Measurements from ENCODE around the gene MYO1D.
A peak's percentile ranks its signal among the peaks of the same experiment; 100 is the strongest.

The MYO1D gene

GRCh38 chr17:32520104-32520701 is 356.7 kb downstream of the MYO1D start:
- DNase-seq = no peak

DNA sequence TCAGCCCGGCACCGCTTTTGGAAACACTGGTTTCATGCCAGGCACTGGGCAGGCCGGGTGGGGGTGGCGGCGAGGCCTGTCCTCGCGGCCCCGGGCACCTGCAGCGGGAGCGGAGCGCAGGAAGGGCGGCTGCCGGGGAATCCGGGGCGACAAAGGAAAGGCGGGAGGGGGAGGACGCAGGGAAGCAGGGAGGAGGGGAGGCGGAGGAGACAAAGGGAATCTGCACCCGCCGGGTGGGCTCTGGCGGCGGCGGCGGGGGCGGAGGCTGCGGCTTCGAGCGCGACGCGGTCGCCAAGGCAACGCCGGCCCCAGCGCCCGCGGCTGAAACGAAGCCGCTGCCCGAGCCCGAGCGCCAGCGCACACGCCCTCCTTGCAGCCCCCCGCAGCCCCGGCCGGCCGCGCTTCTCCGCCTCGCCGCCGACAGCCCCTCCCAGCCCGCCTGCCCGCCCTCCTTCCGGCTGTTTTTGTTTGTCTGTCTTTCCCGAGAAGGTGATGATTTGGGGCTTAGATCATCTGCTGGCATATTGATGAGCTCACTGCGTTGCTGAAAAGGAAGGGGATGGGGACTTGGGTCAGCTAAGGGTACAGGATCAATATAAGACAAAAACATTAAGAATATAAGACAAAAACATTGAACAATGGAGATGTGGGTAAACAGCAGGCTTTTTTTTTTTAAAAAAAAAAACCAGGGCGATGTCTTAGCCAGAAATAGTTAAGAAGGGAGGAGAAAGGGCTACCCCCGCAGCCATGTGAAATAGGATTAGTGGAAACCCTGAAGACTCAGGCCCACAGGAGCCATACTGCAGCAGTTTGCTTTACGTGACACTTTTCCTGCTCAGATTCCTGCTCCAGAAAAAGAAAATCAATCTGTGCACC is 357.5 kb downstream of the MYO1D start:
- DNase-seq = peak; percentile 22

GRCh38 chr17:32518646-32519227 is 358.2 kb downstream of the MYO1D start:
- DNase-seq = no peak

GRCh38 chr17:32517982-32518381 is 358.9 kb downstream of the MYO1D start:
- DNase-seq = no peak

GRCh38 chr17:32516940-32517701 is 359.8 kb downstream of the MYO1D start:
- DNase-seq = no peak

- DNase-seq = no peak
Measured at GRCh38 chr17:32516450-32516849, 360.5 kb downstream of the MYO1D start.

DNA sequence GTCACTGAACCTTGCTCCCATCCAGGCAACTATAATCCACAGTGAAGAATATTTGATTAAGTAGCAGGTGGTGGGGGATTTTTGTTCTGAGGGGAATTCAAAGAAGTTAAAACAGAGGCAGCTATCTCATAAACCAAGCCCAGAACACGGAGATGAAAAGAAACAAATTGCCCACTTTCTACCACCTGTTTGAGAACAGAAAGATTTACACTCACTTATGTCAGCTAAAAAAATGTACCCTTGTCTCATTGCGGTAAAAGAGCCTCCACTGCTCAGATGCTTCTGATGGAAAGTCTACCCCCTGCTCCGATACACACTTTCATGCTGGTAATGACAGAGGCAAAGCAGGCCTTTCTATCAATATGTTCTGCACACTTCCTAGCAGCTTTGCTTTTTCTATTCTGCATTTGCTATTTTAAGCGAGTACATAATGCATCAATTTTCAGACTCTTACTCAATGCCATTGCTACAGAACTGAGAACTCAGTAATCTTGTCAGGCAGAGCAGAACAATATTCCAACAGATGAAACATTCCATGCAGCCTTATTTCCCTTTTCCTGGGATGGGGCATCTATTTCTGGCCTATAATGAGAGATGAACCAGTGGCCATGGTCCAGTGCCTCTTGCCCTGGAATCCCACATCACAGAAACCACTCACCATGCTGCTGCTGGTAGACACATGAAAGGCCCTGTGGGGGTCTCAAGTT is 361.1 kb downstream of the MYO1D start:
- no peak for DNase-seq

GRCh38 chr17:32514606-32515005 is 362.3 kb downstream of the MYO1D start:
- no peak for DNase-seq

DNA sequence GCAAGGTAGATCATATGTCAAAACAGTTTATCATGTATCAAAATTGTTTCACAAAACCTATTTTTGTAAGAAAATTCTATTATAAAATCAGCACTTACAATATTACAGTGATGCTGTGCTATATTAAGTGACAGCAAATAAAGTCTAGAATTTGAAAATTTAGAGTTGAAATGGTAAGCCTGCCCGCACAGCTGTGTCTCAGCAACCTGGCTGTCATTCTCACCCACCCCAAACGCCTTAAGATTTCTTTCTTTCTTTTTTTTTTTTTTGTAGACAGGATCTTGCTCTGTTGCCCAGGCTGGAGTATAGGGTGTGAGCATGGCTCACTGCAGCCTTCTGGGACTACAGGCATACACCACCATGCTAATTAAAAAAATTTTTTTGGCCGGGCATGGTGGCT is 363.3 kb downstream of the MYO1D start:
- DNase-seq = no peak

GRCh38 chr17:32512328-32512727 is 364.6 kb downstream of the MYO1D start:
- DNase-seq = no peak

DNA sequence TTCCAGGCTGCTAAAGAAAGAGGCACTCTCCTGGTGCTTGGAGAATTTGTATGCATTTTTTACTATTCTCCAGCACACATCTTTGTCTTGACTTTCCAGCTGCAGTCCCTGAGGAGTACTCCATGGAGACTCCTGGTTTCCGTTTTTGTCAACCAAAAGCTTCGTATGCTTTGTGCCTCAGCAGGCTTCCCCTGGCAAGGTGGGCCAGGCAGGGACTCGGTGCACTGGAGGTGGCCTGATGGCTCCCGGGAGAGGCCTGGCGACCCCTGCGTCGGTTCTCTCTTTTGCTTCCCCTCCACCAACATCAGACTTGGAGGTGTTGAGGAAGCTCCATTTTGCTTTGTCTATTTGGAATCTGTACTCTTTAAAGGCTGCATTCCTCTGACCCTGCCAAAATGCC is 366.5 kb downstream of the MYO1D start:
- no peak for DNase-seq

GRCh38 chr17:32508926-32509325 is 368.0 kb downstream of the MYO1D start:
- DNase-seq = no peak

DNA sequence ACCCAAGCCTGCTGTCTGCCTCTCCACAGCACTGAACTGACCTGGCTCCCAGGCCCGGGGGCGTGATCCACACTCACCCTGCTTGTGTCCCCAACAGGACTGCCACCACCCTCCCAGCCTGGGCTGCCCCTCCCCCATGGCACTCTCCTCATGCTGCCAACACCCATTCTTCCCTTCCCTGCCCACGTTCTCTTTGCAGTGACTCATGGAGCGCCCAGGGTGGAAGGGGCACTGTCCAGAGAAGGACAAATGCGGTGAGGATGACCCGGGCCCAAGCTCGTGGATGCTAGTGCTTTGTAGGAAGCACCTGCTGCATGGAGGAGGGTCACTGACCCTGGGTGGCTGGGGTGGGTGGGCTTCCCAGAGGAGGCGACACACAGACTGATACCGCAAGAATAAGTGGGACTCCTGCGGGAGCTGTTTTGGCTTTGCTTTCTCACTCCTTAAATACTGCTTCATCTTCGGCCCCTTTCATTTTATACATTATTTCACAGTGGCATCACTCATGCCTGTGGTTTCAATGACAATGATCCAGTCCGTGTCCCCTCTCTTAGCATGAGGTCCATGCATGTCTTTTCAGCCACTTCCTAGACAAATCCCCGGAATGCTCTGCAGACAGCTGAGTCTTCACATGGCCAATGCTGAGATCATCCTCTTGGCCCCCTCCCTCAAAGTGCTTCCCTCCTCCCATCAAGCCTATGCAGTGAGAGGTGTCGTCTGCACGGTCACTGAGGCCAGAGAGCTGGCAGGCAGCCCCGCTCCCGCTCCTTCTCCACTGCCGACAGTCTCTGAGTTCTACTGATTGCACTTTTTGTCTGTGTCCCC is 372.5 kb downstream of the MYO1D start:
- peak; percentile 61 for DNase-seq

GRCh38 chr17:32503251-32504165 is 373.4 kb downstream of the MYO1D start:
- no peak for DNase-seq

- DNase-seq = no peak
Measured at GRCh38 chr17:32502710-32503109, 374.2 kb downstream of the MYO1D start.

- DNase-seq = no peak
Measured at GRCh38 chr17:32502013-32502412, 374.9 kb downstream of the MYO1D start.

- no peak for DNase-seq
Measured at GRCh38 chr17:32498391-32498790, 378.5 kb downstream of the MYO1D start.

DNA sequence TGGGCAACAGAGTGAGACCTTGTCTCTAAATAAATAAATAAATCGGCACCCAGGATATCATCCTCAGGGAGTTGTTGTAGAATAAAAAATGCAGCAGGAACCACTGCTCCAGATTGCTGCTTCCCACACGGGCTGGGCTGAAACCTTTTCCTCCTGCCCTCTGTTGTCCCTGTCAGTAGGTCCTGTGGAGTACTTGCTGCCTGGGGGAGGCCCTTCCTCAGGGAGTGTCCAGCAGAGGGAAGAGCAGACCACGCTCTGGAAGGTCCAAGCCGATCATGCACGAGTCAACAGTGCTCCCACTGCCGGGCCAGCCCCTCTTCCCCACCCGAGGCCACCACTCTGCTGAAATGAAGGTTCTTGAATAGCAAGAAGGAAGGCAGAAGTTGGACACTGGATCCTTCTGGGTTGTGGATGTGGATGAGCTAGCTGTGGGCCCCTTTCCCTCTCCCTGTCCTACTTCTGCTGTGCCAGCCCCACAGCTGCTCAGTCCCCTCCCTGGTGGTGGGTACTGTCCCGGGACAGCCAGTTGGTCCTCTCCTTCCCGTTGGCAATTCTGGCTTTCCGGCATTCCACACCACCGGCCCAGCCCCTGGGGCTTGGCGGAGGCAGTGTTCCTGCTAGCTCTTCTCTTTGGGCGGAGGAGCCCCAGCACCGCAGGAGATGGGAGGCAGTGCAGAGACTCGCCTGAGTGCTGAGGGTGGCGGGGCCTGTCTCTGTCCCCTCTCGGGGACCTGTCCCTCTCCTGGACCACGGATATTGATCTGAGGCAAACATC is 379.3 kb downstream of the MYO1D start:
- DNase-seq = peak; percentile 34

GRCh38 chr17:32496395-32497073 is 380.4 kb downstream of the MYO1D start:
- DNase-seq = peak; percentile 88

All from fibroblast of upper back skin (primary cell).